ENCODE measurements around the gene NUTM1. TPM values are rescaled to one million over a fixed set of nuclear protein-coding genes. Genes with fewer than 3 reads are reported as not detected.

Gene NUTM1
- total RNA-seq, 1 donor from 2014 or later = not detected

GRCh38 chr15:34335176-34336032 lies 7.7 kb upstream of the NUTM1 start:
- H3K4me1 Mint-ChIP-seq = peaks cover 30% of the 10 kb centered on the region
- DNase-seq (ENCODE audit: low spot score in 2 of 2, unreplicated experiment in 2 of 2) = no peak
- H3K4me3 Mint-ChIP-seq = no peak overlapping the region
- no peaks in the 10 kb centered on the region for H3K27me3 Mint-ChIP-seq (ENCODE audit: low read depth)
- TF ChIP-seq CTCF (IDR thresholded peaks at IDR 0.05; ENCODE audit: unreplicated experiment) = no peak
- H3K27ac Mint-ChIP-seq = no peak overlapping the region
- no peaks in the 10 kb centered on the region for H3K9me3 Mint-ChIP-seq
- peaks cover 5% of the 10 kb centered on the region for H3K36me3 Mint-ChIP-seq

- Mint-ChIP-seq H3K27ac (peak overlapping the region; percentile 75), H3K36me3 (peaks cover 9% of the 10 kb centered on the region), H3K4me1 (peaks cover 34% of the 10 kb centered on the region), H3K9me3 (no peaks in the 10 kb centered on the region), H3K27me3 (ENCODE audit: low read depth) (no peaks in the 10 kb centered on the region), H3K4me3 (peak overlapping the region; percentile 95)
- TF ChIP-seq CTCF (IDR thresholded peaks at IDR 0.05; ENCODE audit: unreplicated experiment) = no peak
- DNase-seq (ENCODE audit: low spot score in 2 of 2, unreplicated experiment in 2 of 2) = no peak
Observed at GRCh38 chr15:34336231-34336990, 6.7 kb upstream of the NUTM1 start.

DNA sequence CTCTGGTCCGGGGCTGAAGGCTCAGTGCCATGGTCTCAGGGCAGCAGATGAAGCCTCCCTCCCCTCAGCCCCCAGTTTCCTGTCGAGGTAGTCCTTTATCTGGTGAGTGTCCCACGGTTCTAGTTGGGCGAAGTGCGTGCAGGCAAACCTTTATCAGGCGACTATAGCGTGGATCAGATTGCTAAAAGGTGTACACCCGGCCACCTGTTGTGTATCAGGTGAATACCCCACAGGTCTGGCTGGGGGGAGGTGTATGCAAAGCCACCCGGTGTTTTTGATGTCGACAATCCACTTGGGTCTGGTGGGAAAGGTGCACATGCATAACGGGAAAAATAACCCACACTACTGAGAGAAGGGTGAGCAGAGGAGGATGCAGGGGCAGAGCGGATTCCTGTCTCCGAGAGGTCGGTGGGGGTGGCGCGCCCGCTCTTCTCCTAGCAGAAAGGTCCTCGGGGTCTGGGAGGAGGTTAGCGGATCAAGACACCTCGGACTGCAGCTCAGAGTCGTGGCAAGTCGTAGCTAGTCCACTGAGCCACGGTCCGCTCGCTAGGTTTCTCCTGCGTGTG lies 6.0 kb upstream of the NUTM1 start:
- Mint-ChIP-seq H3K36me3 (peaks cover 10% of the 10 kb centered on the region), H3K27ac (peak overlapping the region; percentile 75), H3K27me3 (ENCODE audit: low read depth) (no peaks in the 10 kb centered on the region), H3K4me1 (peaks cover 39% of the 10 kb centered on the region), H3K4me3 (peak overlapping the region; percentile 95), H3K9me3 (no peaks in the 10 kb centered on the region)
- TF ChIP-seq CTCF (IDR thresholded peaks at IDR 0.05; ENCODE audit: unreplicated experiment) = no peak
- DNase-seq (ENCODE audit: low spot score in 2 of 2, unreplicated experiment in 2 of 2) = peak in 1 of 2 experiments; percentile 43

GRCh38 chr15:34337557-34338306 lies 5.4 kb upstream of the NUTM1 start, which contains the start of gene SLC12A6:
Gene SLC12A6, minus strand, starts transcription at chr15:34337781. Its CDS starts 1,101 bp downstream, at chr15:34336680.
- no peak for TF ChIP-seq CTCF (IDR thresholded peaks at IDR 0.05; ENCODE audit: unreplicated experiment)
- peak within 1 kb of the TSS; percentile 95 for H3K4me3 Mint-ChIP-seq
- no peaks in the 10 kb centered on the region for H3K9me3 Mint-ChIP-seq
- peaks cover 10% of the 10 kb centered on the region for H3K36me3 Mint-ChIP-seq
- H3K27ac Mint-ChIP-seq = peak within 1 kb of the TSS; percentile 86
- peaks cover 39% of the 10 kb centered on the region for H3K4me1 Mint-ChIP-seq
- peak; percentile 84 to 90 for DNase-seq (ENCODE audit: low spot score in 2 of 2, unreplicated experiment in 2 of 2)
- no peaks in the 10 kb centered on the region for H3K27me3 Mint-ChIP-seq (ENCODE audit: low read depth)

- TF ChIP-seq CTCF (IDR thresholded peaks at IDR 0.05; ENCODE audit: unreplicated experiment) = no peak
- H3K4me1 Mint-ChIP-seq = peaks cover 39% of the 10 kb centered on the region
Observed at GRCh38 chr15:34338347-34338746, 4.8 kb upstream of the NUTM1 start.

More at GRCh38 chr15:34338347-34338746, 4.8 kb upstream of the NUTM1 start:
- Mint-ChIP-seq H3K27ac (peak overlapping the region; percentile 71), H3K27me3 (ENCODE audit: low read depth) (no peaks in the 10 kb centered on the region), H3K4me3 (peak overlapping the region; percentile 95), H3K9me3 (no peaks in the 10 kb centered on the region), H3K36me3 (peaks cover 10% of the 10 kb centered on the region)
- no peak for DNase-seq (ENCODE audit: low spot score in 2 of 2, unreplicated experiment in 2 of 2)

Data from mesothelial cell of epicardium (in vitro differentiated cells).